Fibroblast of the conjunctiva (primary cell): ENCODE measurements around the gene EHD3.
A peak's percentile ranks its signal among the peaks of the same experiment; 100 is the strongest.

Experiments used
- DNase-seq: peaks from one replicate; pipeline ENCODE4 v3.0.0-alpha.2; 2010; ENCODE audit warnings: low read depth

EHD3 gene

GRCh38 chr2:31294196-31294595, 60.2 kb downstream of the EHD3 start:
- no peak for DNase-seq

- DNase-seq, result no peak
These were observed 62.8 kb downstream of the EHD3 start for GRCh38 chr2:31296641-31297287.

GRCh38 chr2:31297751-31298150, 63.8 kb downstream of the EHD3 start:
- DNase-seq, result no peak

GRCh38 chr2:31299547-31299946, 65.6 kb downstream of the EHD3 start:
- DNase-seq, result no peak

- no peak for DNase-seq
These were observed 66.4 kb downstream of the EHD3 start for GRCh38 chr2:31300309-31300708.

- DNase-seq, result no peak
These were observed 69.1 kb downstream of the EHD3 start for GRCh38 chr2:31302940-31303563.

- no peak for DNase-seq
These were observed 70.9 kb downstream of the EHD3 start for GRCh38 chr2:31304816-31305215.

GRCh38 chr2:31312898-31313297, 78.9 kb downstream of the EHD3 start:
- DNase-seq, result no peak

- DNase-seq, result no peak
These were observed 80.8 kb downstream of the EHD3 start for GRCh38 chr2:31314761-31315160.

GRCh38 chr2:31317396-31317795, 83.4 kb downstream of the EHD3 start:
- DNase-seq, result no peak

- DNase-seq, result peak; percentile 75
These were observed 84.7 kb downstream of the EHD3 start for GRCh38 chr2:31318361-31319336.
